Activated CD4-positive, alpha-beta T cell treated with anti-CD3 and anti-CD28 coated beads, Interleukin-2, amount 10 ng/mL, durations not matched to agents 24 days and 14 days (primary cell): ENCODE data around the gene RYR1. TPM values are rescaled to one million over a fixed set of nuclear protein-coding genes. Genes with fewer than 3 reads are reported as not detected.

Experiments
- DNase-seq: peaks from one replicate; pipeline ENCODE4 v3.0.0; 2022
- H3K27ac Mint-ChIP-seq: one replicate; pipeline ENCODE4 v1.8.0; 2022; ENCODE audit warnings: mild to moderate bottlenecking, mixed read lengths
- H3K27me3 Mint-ChIP-seq: one replicate; pipeline ENCODE4 v1.8.0; 2022; ENCODE audit warnings: mixed read lengths
- H3K36me3 Mint-ChIP-seq: one replicate; pipeline ENCODE4 v1.8.0; 2022; ENCODE audit warnings: low read depth, mild to moderate bottlenecking, mixed read lengths
- H3K4me1 Mint-ChIP-seq: one replicate; pipeline ENCODE4 v1.8.0; 2021; ENCODE audit warnings: mixed read lengths
- H3K4me3 Mint-ChIP-seq: one replicate; pipeline ENCODE4 v1.8.0; 2022; ENCODE audit warnings: mild to moderate bottlenecking, moderate library complexity, mixed read lengths
- H3K9me3 Mint-ChIP-seq: one replicate; pipeline ENCODE4 v1.8.0; 2021; ENCODE audit warnings: mixed read lengths
- intact Hi-C: fragments of 100-400 bp; cut with micrococcal nuclease; formaldehyde crosslinking; loops from one replicate; pipeline ENCODE4 v1.15.1; 2023
- total RNA-seq: library from RNA; stranded (reverse); gene quantifications from 2 replicates; pipeline ENCODE4 v1.2.3, GENCODE V29; 2022

RYR1 gene
- total RNA-seq, 1 donor from 2014 or later: 4.0 TPM

DNA sequence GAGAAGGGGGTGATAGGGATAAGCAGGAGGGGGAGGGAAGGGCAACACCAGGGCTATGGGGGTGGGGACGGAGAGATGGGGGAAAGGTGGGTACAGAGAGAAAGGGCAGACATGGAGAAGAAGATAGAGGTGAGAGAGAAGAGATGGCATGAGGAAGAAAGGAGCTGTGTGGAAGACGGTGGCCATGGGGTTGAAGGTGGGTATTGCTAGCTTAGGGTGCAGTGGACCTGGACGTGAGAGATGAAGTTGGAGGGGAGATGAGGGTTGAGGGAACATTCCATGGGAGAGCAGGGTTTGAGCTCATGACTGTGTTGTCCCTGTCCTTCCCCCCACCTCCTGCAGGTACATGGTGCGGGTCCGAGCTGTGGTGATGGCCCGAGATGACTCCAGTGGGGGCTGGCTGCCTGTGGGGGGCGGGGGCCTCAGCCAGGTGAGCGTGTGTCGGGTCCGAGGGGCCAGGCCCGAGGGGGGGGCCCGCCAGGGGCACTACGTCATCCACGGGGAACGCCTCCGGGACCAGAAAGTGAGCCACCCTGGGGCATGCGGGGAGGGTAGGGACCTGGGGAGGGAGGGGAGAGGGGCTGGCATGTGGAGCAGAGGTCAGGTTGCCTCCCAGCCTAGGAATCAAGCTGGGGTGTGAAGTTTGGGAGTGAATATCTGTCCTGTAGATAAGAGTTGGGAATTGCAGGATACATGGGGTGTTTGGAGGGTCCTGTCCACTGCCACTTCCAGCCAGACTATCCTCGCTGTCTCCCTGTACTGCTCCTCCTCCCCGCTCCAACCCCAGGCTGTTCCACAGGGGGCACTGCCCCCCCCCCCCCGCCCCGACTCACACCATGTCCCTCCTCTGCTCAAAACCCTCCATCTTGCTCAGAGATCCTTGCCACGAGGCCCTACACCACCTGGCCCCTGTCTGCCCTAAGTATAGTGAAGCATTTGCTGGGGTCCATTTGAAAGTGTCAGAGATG is 43.2 kb upstream of the RYR1 start:
- Mint-ChIP-seq H3K4me3 (peak overlapping the region; percentile 32), H3K9me3 (no peaks in the 10 kb centered on the region), H3K36me3 (peaks cover 5% of the 10 kb centered on the region), H3K27ac (no peak overlapping the region), H3K27me3 (peaks cover 29% of the 10 kb centered on the region), H3K4me1 (peaks cover 27% of the 10 kb centered on the region)
- intact Hi-C loops: no loop called here
- DNase-seq: no peak

DNA sequence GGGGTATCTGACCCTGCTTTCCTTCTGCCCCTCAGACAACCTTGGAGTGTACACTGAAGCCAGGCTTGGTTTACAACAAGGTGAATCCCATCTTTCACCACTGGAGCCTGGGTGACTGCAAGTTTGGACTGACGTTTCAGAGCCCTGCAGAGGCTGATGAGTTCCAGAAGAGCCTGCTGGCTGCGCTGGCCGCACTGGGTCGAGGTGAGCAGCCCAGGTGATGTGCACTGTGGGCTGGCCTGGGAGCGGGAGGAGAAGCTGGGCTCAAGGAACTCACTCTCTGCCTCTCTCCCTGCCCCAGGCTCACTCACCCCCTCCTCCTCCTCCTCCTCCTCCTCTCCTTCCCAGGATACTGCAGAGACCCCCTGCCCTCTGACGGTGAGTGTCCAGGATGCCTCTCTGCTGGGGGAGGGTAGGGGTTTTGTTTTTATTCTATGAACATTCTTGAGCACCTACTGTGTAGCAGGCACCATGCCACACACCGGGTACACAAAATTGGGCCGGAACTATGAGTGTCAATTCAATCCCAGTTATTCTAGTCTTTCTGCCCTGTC is 41.5 kb upstream of the RYR1 start:
- peaks cover 35% of the 10 kb centered on the region for H3K4me1 Mint-ChIP-seq
- DNase-seq: no peak
- intact Hi-C loops: no loop called here
- no peaks in the 10 kb centered on the region for H3K9me3 Mint-ChIP-seq
- H3K36me3 Mint-ChIP-seq: peaks cover 5% of the 10 kb centered on the region
- H3K27ac Mint-ChIP-seq: no peak overlapping the region
- peaks cover 29% of the 10 kb centered on the region for H3K27me3 Mint-ChIP-seq
- H3K4me3 Mint-ChIP-seq: no peak overlapping the region

DNA sequence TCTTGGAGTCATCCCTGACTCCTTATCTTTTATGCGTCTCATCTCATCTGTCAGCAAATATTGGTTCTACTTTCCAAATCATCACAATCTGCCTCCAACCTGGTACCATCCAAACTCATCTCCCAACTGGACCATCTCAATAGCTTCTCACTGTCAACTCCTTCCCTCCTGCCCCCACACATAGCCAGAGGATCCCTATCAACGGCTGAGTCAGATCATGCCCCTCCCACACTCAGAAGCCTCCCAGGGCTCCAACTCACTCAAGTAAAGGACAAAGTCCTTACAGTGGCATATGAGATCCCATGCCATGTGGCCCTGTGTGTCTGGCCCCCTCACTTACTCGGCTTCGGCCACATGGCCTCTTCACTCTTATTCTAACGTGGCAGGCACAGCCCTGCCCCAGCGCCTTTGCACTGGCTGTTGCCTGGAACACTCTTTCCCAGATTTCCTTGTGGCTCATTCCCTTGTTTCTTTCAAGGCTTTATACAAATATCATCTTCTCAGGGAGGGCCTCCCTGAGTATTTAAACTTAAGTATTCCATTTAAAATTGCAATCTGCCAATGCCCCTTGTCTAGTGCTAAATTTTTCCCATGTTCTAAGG is 40.7 kb upstream of the RYR1 start:
- Mint-ChIP-seq H3K27ac (no peak overlapping the region), H3K4me1 (peaks cover 36% of the 10 kb centered on the region), H3K36me3 (peaks cover 2% of the 10 kb centered on the region), H3K9me3 (no peaks in the 10 kb centered on the region), H3K4me3 (no peak overlapping the region), H3K27me3 (peaks cover 29% of the 10 kb centered on the region)
- DNase-seq: no peak
- intact Hi-C loops: no loop called here

DNA sequence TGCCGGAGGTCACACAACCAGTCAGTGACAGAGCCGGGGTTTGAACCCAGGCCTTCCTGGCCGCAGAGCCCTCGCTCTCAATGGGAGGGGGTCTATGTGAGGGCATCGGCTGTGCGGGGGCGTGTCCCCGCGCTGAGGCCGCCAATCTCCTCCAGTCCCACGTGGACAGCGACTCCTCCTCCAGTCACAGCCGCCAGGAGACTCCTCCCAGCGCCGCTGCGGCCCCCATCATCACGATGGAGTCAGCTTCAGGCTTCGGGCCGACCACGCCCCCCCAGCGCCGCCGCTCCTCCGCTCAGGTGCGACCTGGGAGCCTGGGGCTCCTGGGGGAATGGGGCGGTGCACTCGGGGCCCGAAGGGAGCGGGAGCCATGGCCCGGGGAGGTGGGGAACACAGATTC is 39.0 kb upstream of the RYR1 start:
- intact Hi-C loops: no loop called here
- H3K4me1 Mint-ChIP-seq: peaks cover 28% of the 10 kb centered on the region
- peaks cover 22% of the 10 kb centered on the region for H3K27me3 Mint-ChIP-seq
- H3K27ac Mint-ChIP-seq: peak overlapping the region; percentile 84
- DNase-seq: peak; percentile 93
- H3K36me3 Mint-ChIP-seq: peaks cover 2% of the 10 kb centered on the region
- peak overlapping the region; percentile 85 for H3K4me3 Mint-ChIP-seq
- no peaks in the 10 kb centered on the region for H3K9me3 Mint-ChIP-seq

DNA sequence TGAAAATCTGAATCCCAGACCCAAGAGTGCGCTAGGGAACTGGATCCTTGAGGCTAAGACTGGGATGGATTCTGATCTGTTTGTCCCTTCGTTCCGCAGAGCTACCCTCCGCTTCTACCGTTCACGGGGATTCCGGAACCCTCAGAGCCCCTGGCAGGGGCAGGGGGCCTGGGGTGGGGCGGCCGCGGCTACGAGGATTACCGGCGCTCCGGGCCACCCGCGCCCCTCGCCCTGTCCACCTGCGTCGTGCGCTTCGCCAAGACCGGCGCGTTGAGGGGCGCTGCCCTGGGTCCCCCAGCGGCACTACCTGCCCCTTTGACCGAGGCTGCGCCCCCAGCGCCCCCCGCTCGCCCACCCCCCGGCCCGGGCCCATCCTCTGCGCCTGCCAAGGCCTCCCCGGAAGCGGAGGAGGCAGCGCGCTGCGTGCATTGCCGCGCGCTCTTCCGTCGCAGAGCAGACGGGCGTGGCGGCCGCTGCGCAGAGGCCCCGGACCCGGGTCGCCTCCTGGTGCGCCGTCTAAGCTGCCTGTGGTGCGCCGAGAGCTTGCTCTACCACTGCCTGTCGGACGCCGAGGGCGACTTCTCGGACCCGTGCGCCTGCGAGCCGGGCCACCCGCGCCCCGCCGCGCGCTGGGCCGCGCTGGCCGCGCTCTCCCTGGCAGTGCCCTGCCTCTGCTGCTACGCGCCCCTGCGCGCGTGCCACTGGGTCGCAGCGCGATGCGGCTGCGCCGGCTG is 37.9 kb upstream of the RYR1 start:
- intact Hi-C loops: no loop called here

DNA sequence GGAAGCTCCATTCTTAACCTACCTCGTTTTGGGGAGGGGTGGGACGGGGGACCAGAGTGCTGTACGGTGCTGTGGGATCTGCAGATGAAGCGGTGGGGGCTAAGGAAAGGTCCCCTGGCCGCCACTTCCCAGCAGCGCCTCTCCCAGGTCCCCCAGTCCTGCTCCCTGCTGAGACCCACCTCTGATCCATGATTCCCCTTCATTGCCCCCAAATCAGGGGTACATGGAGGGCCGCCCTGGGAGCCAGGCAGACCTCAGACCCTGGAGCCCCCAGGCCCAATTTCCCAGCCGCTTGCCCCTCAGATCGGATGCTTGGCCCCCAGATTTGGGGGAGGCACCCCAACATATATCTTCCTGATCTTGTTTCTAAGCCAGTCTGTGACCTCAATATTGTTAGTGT is 34.4 kb upstream of the RYR1 start:
- intact Hi-C loops: no loop called here
- Mint-ChIP-seq H3K27me3 (peaks cover 2% of the 10 kb centered on the region), H3K27ac (no peak overlapping the region), H3K9me3 (no peaks in the 10 kb centered on the region), H3K4me1 (peaks cover 25% of the 10 kb centered on the region), H3K36me3 (peaks cover 2% of the 10 kb centered on the region), H3K4me3 (no peak overlapping the region)
- DNase-seq: no peak

More for the DNA sequence above, 37.9 kb upstream of the RYR1 start:
- H3K4me1 Mint-ChIP-seq: peaks cover 27% of the 10 kb centered on the region
- DNase-seq: peak; percentile 88
- H3K36me3 Mint-ChIP-seq: peaks cover 2% of the 10 kb centered on the region
- H3K4me3 Mint-ChIP-seq: peak overlapping the region; percentile 85
- H3K27me3 Mint-ChIP-seq: peaks cover 19% of the 10 kb centered on the region
- H3K27ac Mint-ChIP-seq: peak overlapping the region; percentile 84
- no peaks in the 10 kb centered on the region for H3K9me3 Mint-ChIP-seq

DNA sequence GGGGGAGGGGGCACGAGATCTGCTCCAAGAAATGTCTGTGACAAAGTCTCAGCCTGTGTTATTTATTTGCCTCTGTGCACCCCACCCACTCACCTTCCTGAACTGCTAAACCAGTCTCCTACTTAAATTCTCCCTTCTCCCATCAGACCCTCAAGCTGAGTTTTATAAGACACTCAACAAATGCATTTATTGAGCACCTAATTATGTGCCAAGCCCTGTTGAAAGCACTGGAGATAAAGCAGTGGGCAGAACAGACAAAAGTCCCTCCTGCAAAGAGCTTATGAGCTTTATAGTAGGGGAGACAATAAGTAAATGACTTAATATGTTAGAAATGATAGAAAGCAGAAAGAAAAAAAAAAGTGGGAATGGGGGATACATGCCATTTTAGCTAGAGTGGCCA is 34.0 kb upstream of the RYR1 start:
- intact Hi-C loops: no loop called here
- Mint-ChIP-seq H3K27me3 (peaks cover 2% of the 10 kb centered on the region), H3K27ac (no peak overlapping the region), H3K36me3 (peaks cover 2% of the 10 kb centered on the region), H3K9me3 (no peaks in the 10 kb centered on the region), H3K4me3 (no peak overlapping the region), H3K4me1 (peaks cover 28% of the 10 kb centered on the region)
- DNase-seq: no peak

DNA sequence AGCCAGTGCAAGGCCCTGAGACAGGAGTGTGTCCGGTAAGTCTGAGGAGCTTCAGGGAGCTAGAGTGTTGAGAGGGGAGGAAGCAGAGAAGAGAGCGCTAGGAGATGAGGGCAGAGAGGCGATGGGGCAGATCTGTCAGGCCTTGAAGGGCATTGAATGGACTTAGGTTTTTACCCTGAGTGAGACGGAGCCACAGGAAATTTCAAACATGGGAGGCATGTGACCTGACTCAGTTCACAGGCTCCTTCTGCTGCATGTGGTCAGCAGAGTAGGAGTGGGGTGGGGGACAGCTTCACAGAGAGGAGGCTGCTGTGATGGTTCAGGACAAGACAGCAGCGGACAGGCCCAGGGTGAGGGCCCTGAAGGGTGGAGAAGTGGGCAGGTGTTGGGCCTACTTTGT is 33.1 kb upstream of the RYR1 start:
- Mint-ChIP-seq H3K27me3 (peaks cover 2% of the 10 kb centered on the region), H3K4me3 (no peak overlapping the region), H3K4me1 (peaks cover 24% of the 10 kb centered on the region), H3K27ac (peak overlapping the region; percentile 38), H3K9me3 (no peaks in the 10 kb centered on the region), H3K36me3 (peaks cover 8% of the 10 kb centered on the region)
- DNase-seq: no peak
- intact Hi-C loops: loop anchor here (10.0 kb wide), 1 partner anchor 494 kb away; the partner anchor contains the start of genes NFKBIB and SIRT2

DNA sequence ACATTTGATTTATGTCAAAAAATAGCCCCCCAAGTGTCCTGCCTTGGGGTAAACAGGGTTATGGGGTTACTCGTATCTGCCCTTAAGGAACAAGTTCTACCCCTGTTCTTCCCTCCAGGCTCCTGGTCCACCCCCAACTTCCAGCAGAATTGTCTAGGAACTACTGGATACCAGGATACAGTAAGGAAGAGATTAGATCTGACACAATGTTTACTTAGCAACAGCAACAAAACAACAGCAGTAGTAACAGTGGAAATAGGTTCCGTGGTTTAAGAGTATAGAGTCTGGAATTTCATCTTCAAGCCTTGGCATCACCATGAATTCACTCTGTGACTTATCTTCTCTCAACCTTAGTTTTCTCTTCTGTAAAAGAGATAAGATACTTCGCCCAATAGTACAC is 32.3 kb upstream of the RYR1 start:
- H3K27ac Mint-ChIP-seq: no peak overlapping the region
- H3K4me3 Mint-ChIP-seq: no peak overlapping the region
- H3K4me1 Mint-ChIP-seq: peaks cover 24% of the 10 kb centered on the region
- DNase-seq: no peak
- no peaks in the 10 kb centered on the region for H3K9me3 Mint-ChIP-seq
- intact Hi-C loops: loop anchor here (10.0 kb wide), 1 partner anchor 494 kb away; the partner anchor contains the start of genes NFKBIB and SIRT2
- H3K36me3 Mint-ChIP-seq: peaks cover 10% of the 10 kb centered on the region
- peaks cover 2% of the 10 kb centered on the region for H3K27me3 Mint-ChIP-seq

DNA sequence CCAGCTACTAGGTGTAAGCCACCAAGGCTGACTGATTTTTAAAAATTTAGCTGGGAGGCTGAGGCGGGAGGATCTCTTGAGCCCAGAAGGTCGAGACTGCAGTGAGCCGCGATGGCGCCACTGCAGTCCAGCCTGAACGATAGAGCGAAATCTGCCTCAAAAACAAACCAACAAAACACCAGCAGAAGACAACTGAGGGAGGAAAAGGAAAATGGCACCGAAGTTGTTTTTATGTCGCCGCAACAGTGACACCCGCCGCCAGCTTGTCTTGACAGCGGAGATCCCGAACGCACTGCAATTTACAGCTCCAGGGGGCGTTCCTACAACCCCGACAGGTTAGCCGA is 30.9 kb upstream of the RYR1 start:
- peaks cover 17% of the 10 kb centered on the region for H3K36me3 Mint-ChIP-seq
- DNase-seq: no peak
- no peaks in the 10 kb centered on the region for H3K9me3 Mint-ChIP-seq
- intact Hi-C loops: loop anchor here (2.0 to 10.0 kb wide), 2 partner anchors 24 to 492 kb away; partner anchors contain the start of genes NFKBIB, RASGRP4 and SIRT2
- H3K27me3 Mint-ChIP-seq: peaks cover 2% of the 10 kb centered on the region
- H3K4me1 Mint-ChIP-seq: peaks cover 12% of the 10 kb centered on the region
- peak overlapping the region; percentile 95 for H3K4me3 Mint-ChIP-seq
- peak overlapping the region; percentile 67 for H3K27ac Mint-ChIP-seq

DNA sequence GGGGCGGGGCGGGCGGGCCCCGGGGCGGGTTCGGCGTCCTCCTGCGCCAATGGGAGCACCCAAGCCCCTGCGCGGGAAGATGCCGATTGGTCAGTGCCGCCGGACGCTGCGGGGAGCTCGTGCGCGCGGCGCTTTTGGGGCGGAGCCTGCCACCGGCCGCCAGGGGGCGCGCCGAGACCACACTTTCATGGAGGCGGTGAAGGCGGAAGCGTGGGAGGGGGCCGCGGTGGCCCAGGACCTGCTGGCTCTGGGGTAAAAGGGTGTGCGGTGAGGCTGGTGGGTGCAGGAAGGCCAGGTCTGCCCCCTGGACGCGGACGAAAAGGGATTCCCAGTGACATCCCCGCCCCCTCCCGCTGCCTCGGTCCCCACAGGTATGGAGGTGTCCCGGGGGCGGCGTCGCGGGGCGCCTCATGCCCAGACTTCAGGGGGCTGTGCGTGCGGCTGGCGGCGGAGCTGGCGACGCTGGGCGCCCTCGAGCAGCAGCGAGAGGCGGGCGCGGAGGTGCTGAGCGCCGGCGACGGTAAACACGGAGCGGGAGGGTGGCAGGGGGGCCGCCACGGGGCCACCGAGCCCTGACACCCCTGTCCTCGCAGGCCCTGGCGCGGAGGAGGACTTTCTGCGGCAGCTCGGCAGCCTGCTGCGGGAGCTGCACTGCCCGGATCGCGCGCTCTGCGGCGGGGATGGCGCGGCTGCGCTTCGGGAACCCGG is 30.4 kb upstream of the RYR1 start, which contains the start of gene FAM98C:
FAM98C (plus strand) TSS at position 127 of the 708 bp plus-strand sequence; CDS start at position 188, 61 bp downstream.
- peaks cover 2% of the 10 kb centered on the region for H3K27me3 Mint-ChIP-seq
- H3K36me3 Mint-ChIP-seq: peaks cover 19% of the 10 kb centered on the region
- intact Hi-C loops: loop anchor here (1.0 to 10.0 kb wide), 7 partner anchors 24 to 527 kb away; partner anchors contain the start of genes MRPS12, NFKBIB, RASGRP4 and SARS2
- no peaks in the 10 kb centered on the region for H3K9me3 Mint-ChIP-seq
- peak; percentile 99 for DNase-seq
- H3K4me1 Mint-ChIP-seq: peaks cover 12% of the 10 kb centered on the region
- H3K4me3 Mint-ChIP-seq: peak within 1 kb of the TSS; percentile 95
- peak within 1 kb of the TSS; percentile 95 for H3K27ac Mint-ChIP-seq

DNA sequence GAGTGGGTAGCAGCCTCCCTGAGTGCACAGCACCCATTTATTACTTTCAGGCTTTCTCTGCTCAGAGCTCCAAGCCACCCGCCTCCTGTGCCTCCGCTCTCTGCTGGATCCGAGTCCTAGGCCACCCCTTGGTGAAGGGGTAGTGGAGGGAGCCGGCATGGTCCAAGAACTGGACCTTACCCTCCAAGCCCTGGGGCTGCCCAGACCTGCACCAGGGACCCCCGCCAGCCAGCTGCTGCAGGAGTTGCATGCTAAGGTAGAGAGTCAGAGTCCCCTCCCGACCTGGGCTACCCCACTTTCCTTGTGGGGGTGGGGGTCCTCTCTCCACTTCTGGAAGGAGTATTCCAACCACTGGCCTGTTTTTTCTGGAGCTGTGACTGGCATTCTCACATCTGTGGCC is 28.6 kb upstream of the RYR1 start:
- no peak for DNase-seq
- H3K36me3 Mint-ChIP-seq: peaks cover 21% of the 10 kb centered on the region
- H3K9me3 Mint-ChIP-seq: no peaks in the 10 kb centered on the region
- H3K27ac Mint-ChIP-seq: no peak overlapping the region
- intact Hi-C loops: loop anchor here (10.0 kb wide), 1 partner anchor 490 kb away; the partner anchor contains the start of genes NFKBIB and SIRT2
- H3K27me3 Mint-ChIP-seq: no peaks in the 10 kb centered on the region
- H3K4me1 Mint-ChIP-seq: peaks cover 12% of the 10 kb centered on the region
- peak overlapping the region; percentile 95 for H3K4me3 Mint-ChIP-seq

DNA sequence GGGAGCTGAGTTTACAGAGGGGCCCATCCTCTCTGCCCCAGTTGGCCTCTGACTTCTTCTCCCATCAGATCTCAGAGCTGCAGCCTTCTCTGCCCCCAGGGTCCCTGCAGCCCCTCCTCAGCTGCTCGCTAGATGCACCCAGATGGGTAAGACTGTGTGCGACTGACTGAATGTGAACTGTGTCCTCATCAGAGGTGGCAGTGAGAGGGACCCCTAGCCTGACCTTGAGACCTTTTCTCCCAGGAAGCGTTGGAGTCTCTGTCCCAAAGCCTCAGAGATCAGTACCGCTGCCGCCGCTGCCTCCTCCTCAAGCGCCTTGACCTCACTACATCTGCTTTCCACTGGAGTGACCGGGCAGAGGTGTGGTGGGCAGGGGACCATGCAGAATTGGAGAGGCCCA is 28.2 kb upstream of the RYR1 start:
- no peak overlapping the region for H3K27ac Mint-ChIP-seq
- no peak for DNase-seq
- intact Hi-C loops: loop anchor here (10.0 kb wide), 1 partner anchor 490 kb away; the partner anchor contains the start of genes NFKBIB and SIRT2
- no peaks in the 10 kb centered on the region for H3K27me3 Mint-ChIP-seq
- peak overlapping the region; percentile 49 for H3K4me3 Mint-ChIP-seq
- H3K36me3 Mint-ChIP-seq: peaks cover 21% of the 10 kb centered on the region
- H3K9me3 Mint-ChIP-seq: no peaks in the 10 kb centered on the region
- H3K4me1 Mint-ChIP-seq: peaks cover 12% of the 10 kb centered on the region
